HEK293 (cell line): ENCODE results near the gene ARMC5.

Experiments used
- CTCF ChIP-seq: fragments of 450-650 bp; formaldehyde crosslinking; IDR thresholded peaks from 2 replicates; pipeline ENCODE4 v1.5.1; 2016; ENCODE audit warnings: missing biosample characterization, missing genetic modification characterization
- GLI4 ChIP-seq: fragments of 450-650 bp; formaldehyde crosslinking; IDR thresholded peaks from 2 replicates; pipeline ENCODE4 v1.5.1; 2016; ENCODE audit warnings: missing biosample characterization, missing genetic modification characterization
- HOXD13 ChIP-seq: sonication (generic); formaldehyde crosslinking; IDR thresholded peaks from 2 replicates; pipeline ENCODE4 v1.8.0; 2022; ENCODE audit warnings: missing genetic modification reagents, borderline replicate concordance
- KLF16 ChIP-seq: fragments of 450-650 bp; formaldehyde crosslinking; IDR thresholded peaks from 2 replicates; pipeline ENCODE4 v1.5.1; 2017; ENCODE audit warnings: missing biosample characterization, missing genetic modification characterization
- REPIN1 ChIP-seq: fragments of 450-650 bp; formaldehyde crosslinking; IDR thresholded peaks from 2 replicates; pipeline ENCODE4 v1.5.1; 2017; ENCODE audit warnings: missing biosample characterization, missing genetic modification characterization, low read depth
- ZNF274 ChIP-seq, 2 experiments: fragments of 200-500 bp in 1 of 2; fragments of 450-650 bp in 1 of 2; sonication (Bioruptor generic) in 1 of 2; formaldehyde crosslinking in 1 of 2; IDR thresholded peaks; 2 replicates each; pipeline versions ENCODE4 v1.5.1 to v1.6.1; 2014 to 2016; ENCODE audit warnings: borderline replicate concordance in 1 of 2, inconsistent platforms in 1 of 2, low read length in 1 of 2, missing biosample characterization in 1 of 2, missing genetic modification characterization in 1 of 2
- ZNF404 ChIP-seq: fragments of 450-650 bp; formaldehyde crosslinking; IDR thresholded peaks from 2 replicates; pipeline ENCODE4 v1.5.1; 2017; ENCODE audit warnings: missing biosample characterization, missing genetic modification characterization
- ZNF785 ChIP-seq: fragments of 450-650 bp; formaldehyde crosslinking; IDR thresholded peaks from 2 replicates; pipeline ENCODE4 v1.5.1; 2016; ENCODE audit warnings: missing biosample characterization, missing genetic modification characterization
- ZNF792 ChIP-seq: fragments of 450-650 bp; formaldehyde crosslinking; IDR thresholded peaks from 2 replicates; pipeline ENCODE4 v1.5.1; 2016; ENCODE audit warnings: missing biosample characterization, missing genetic modification characterization

DNA sequence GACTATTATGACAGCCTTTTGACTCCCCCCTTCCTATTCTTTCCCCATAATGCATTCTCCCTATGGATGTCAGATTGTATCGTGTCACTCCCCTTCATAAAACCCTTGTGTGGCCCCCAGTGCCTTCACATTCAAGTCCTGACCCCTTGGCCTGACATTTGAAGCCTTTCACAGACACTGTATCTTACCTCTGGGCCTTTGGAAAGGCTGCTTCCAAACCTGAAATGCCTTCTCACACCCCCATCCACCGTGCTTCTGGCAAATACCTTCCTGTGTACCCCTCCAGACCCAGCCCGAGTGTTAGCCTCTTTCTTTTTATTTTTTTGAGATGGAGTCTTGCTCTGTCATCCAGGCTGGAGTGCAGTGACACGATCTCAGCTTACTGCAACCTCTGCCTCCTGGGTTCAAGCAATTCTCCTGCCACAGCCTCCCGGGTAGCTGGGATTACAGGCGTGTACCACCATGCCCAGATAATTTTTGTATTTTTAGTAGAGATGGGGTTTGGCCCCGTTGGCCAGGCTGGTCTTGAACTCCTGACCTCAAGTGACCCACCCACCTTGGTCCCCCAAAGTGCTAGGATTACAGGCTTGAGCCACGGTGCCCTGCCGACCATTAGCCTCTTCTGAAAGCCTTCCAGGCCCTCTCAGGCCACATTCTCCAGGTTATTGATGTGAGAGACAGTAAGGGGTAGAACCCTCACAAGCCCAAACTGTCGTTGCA, 2.1 kb downstream of the ARMC5 start:
- TF ChIP-seq REPIN1 (tag by site-specific recombination) (no peak), HOXD13 (CRISPR knock-in tag) (no peak), GLI4 (tag by site-specific recombination) (no peak), ZNF785 (no peak), ZNF404 (tag by site-specific recombination) (no peak), CTCF (no peak), ZNF274 (IDR thresholded peaks at IDR 0.05; ENCODE audit: low read length) (no peak), ZNF274 (tag by site-specific recombination; IDR thresholded peaks at IDR 0.05; ENCODE audit: borderline replicate concordance) (no peak), ZNF792 (tag by site-specific recombination) (no peak), KLF16 (tag by site-specific recombination) (no peak)
